Measurements from ENCODE around the gene PSME4. TPM values are rescaled to one million over a fixed set of nuclear protein-coding genes. Genes with fewer than 3 reads are reported as not detected.

The PSME4 gene
- total and polyA plus RNA-seq, 3 donors from 2014 or later = 104 to 144 (median 142) TPM

DNA sequence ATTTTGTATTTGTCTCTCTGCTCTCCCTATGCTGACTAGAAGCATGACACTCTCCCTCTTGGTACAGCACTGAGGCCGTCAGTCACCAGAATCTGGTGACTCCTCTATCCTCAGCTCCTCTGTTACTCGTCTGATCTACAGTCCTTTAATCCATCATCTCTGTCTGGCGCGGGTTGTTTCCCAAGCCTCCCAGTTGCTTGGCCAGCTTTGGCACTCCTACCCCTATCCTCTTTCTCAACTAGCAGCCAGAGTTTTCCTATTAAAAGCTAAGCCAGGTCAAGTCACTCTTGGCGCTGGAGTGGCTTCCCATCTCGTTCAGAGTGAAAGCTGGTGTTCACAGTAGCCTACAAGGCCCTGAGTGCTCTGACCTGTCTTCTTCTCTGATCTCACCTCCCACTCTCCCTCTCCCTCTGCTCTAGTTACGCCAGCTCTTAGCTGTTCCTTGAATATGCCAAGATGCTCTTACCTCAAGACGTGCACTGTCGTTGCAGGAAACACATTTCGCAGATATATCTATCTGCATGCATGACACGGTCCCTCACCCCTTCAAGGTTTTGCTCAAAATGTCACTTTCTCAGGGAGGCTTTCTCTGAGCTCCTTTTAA, 41.8 kb upstream of the PSME4 start:
- Histone ChIP-seq H3K4me1 (peaks cover 4% of the 10 kb centered on the region), H3K27me3 (no peaks in the 10 kb centered on the region), H3K36me3 (ENCODE audit: low read depth, missing control alignments) (no peaks in the 10 kb centered on the region), H3K27ac (no peak overlapping the region), H3K4me3 (no peak overlapping the region), H3K9me3 (no peaks in the 10 kb centered on the region)
- no peak for DNase-seq
- intact Hi-C loops (cut with DNase I; ENCODE audit: low total_unique reads) = no loop called here
- WGBS, 2 donors = 90 to 91% methylated on average over 11 of the region's 11 CpGs
- no peak for TF ChIP-seq CTCF (IDR thresholded peaks at IDR 0.05)

GRCh38 chr2:54009549-54009948, 38.8 kb upstream of the PSME4 start:
- 73 to 79% methylated on average over 1 of the region's 1 CpG for WGBS, 2 donors
- Histone ChIP-seq H3K4me1 (peaks cover 4% of the 10 kb centered on the region), H3K27ac (no peak overlapping the region), H3K9me3 (no peaks in the 10 kb centered on the region), H3K36me3 (ENCODE audit: low read depth, missing control alignments) (no peaks in the 10 kb centered on the region), H3K4me3 (no peak overlapping the region), H3K27me3 (no peaks in the 10 kb centered on the region)
- no peak for DNase-seq
- TF ChIP-seq CTCF (IDR thresholded peaks at IDR 0.05) (no peak), POLR2A (IDR thresholded peaks at IDR 0.05) (no peak)
- intact Hi-C loops (cut with DNase I; ENCODE audit: low total_unique reads) = no loop called here

DNA sequence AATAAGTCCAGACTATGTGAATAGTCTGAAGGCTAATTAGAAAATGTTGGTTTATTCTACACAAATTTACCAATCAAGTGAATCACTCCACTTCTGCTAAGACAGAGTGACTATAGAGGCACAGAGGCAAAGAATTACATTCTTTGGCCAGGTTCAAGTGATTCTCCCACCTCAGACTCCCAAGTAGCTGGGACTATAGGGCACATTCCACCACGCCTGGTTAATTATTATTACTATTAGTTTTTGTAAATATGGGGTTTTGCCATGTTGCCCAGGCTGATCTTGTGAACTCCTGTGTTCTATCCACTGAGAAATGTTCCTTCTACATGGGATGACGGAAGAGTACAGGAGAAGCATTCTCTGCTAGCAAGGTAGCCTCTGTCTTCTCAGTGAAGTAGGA, 37.6 kb upstream of the PSME4 start:
- WGBS, 2 donors = 95 to 97% methylated on average over 2 of the region's 2 CpGs
- no peak overlapping the region for H3K4me3 ChIP-seq
- no peaks in the 10 kb centered on the region for H3K9me3 ChIP-seq
- intact Hi-C loops (cut with DNase I; ENCODE audit: low total_unique reads) = no loop called here
- no peaks in the 10 kb centered on the region for H3K36me3 ChIP-seq (ENCODE audit: low read depth, missing control alignments)
- H3K27me3 ChIP-seq = no peaks in the 10 kb centered on the region
- no peak overlapping the region for H3K27ac ChIP-seq
- TF ChIP-seq POLR2A (IDR thresholded peaks at IDR 0.05) = no peak
- TF ChIP-seq CTCF (IDR thresholded peaks at IDR 0.05) = no peak
- H3K4me1 ChIP-seq = peaks cover 4% of the 10 kb centered on the region
- no peak for DNase-seq

- Histone ChIP-seq H3K36me3 (ENCODE audit: low read depth, missing control alignments) (no peaks in the 10 kb centered on the region), H3K27ac (no peak overlapping the region), H3K4me3 (no peak overlapping the region), H3K4me1 (peaks cover 2% of the 10 kb centered on the region), H3K27me3 (no peaks in the 10 kb centered on the region), H3K9me3 (no peaks in the 10 kb centered on the region)
- DNase-seq = no peak
- TF ChIP-seq CTCF (IDR thresholded peaks at IDR 0.05) (no peak), POLR2A (IDR thresholded peaks at IDR 0.05) (no peak)
- intact Hi-C loops (cut with DNase I; ENCODE audit: low total_unique reads) = no loop called here
- WGBS, 2 donors = 57 to 62% methylated on average over 3 of the region's 3 CpGs
Observed at GRCh38 chr2:54000524-54000923, 29.7 kb upstream of the PSME4 start.

DNA sequence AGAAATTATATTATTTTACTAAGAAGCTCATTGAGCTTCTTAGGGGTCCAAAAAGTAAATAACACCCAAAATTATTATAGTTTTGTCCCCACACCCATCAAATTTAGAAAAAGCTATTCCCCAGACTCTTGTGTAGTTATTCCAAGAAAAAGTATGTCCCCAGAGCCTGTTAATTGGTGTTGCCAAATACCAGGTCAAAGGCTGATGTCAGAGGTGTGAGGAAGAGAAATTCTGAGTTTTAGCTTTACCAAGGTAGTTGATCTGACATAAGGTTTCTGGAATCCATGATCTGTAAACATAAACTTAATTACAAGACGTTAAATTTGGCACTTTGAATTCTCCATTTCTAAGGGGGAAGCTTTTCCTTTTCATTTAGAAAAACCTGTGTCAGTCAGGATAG, 29.3 kb upstream of the PSME4 start:
- DNase-seq = no peak
- Histone ChIP-seq H3K4me1 (peaks cover 2% of the 10 kb centered on the region), H3K4me3 (no peak overlapping the region), H3K27ac (no peak overlapping the region), H3K27me3 (no peaks in the 10 kb centered on the region), H3K9me3 (no peaks in the 10 kb centered on the region), H3K36me3 (ENCODE audit: low read depth, missing control alignments) (no peaks in the 10 kb centered on the region)
- intact Hi-C loops (cut with DNase I; ENCODE audit: low total_unique reads) = no loop called here
- WGBS, 2 donors = 66 to 74% methylated on average over 1 of the region's 1 CpG
- TF ChIP-seq CTCF (IDR thresholded peaks at IDR 0.05) (no peak), POLR2A (IDR thresholded peaks at IDR 0.05) (no peak)

All from testis (tissue), 3 donors.